Testis (tissue), 2 donors: ENCODE data around the gene PARP4.

Source experiments
- POLR2A ChIP-seq: fragments of 450-650 bp; IDR thresholded peaks from one replicate; pipeline ENCODE4 v1.6.1; 2017; ENCODE audit warnings: antibody characterized with exemption, mild to moderate bottlenecking, moderate library complexity
- TF ChIP-seq, protein P1 (sequence below), 3 experiments: fragments of 450-650 bp in 2 of 3; fragments of 200-600 bp in 1 of 3; sonication (generic) in 1 of 3; IDR thresholded peaks; one replicate each; pipeline ENCODE4 v1.5.1; 2016 to 2019; ENCODE audit warnings: antibody characterized with exemption in 3 of 3, mild to moderate bottlenecking in 2 of 3, moderate library complexity in 1 of 3

DNA sequence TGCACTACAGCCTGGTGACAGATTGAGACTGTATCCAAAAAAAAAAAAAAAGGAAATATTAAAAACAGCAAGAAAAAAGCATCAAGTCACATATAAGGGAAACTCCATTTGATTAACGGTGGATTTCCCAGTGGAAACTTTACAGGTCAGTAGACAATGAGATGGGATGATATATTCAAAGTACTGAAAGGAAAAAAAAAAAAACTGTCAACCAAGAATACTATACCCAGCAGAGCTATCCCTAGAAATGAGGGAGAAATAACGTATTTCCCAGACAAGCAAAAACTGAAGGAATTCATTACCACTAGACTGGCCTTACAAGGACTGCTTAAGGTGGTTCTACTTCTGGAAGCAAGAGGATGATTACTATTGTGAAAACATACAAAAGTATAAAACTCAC, 115.8 kb downstream of the PARP4 start:
- TF ChIP-seq, protein P1, sequence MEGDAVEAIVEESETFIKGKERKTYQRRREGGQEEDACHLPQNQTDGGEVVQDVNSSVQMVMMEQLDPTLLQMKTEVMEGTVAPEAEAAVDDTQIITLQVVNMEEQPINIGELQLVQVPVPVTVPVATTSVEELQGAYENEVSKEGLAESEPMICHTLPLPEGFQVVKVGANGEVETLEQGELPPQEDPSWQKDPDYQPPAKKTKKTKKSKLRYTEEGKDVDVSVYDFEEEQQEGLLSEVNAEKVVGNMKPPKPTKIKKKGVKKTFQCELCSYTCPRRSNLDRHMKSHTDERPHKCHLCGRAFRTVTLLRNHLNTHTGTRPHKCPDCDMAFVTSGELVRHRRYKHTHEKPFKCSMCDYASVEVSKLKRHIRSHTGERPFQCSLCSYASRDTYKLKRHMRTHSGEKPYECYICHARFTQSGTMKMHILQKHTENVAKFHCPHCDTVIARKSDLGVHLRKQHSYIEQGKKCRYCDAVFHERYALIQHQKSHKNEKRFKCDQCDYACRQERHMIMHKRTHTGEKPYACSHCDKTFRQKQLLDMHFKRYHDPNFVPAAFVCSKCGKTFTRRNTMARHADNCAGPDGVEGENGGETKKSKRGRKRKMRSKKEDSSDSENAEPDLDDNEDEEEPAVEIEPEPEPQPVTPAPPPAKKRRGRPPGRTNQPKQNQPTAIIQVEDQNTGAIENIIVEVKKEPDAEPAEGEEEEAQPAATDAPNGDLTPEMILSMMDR (IDR thresholded peaks at IDR 0.05), result no peak
- no peak for TF ChIP-seq POLR2A
